ENCODE results near the gene ZSWIM3. TPM values are rescaled to one million over a fixed set of nuclear protein-coding genes. Genes with fewer than 3 reads are reported as not detected.

Gene ZSWIM3
- total and polyA plus RNA-seq, 2 donors (not counting 3 experiments of a cell fraction or from before 2014, with no cell fraction given): 3.8 to 4.4 TPM

- DNase-seq (ENCODE audit: low read depth, low spot score): peak; percentile 43
- no peak overlapping the region for H3K9ac ChIP-seq (replicated peaks; ENCODE audit: extremely low read depth, insufficient read depth, low read length)
- POLR2A ChIA-PET: no interaction called here
- H3K27ac ChIP-seq (ENCODE audit: insufficient read depth, low read depth, low read length): no peak overlapping the region
- no peak overlapping the region for H3K4me2 ChIP-seq (ENCODE audit: insufficient read depth, low read length)
- no TSS peak for BruUV-seq (replicated peaks)
- dilution Hi-C loops (cut with MboI; ENCODE audit: extremely low pct_ligation_motif_present, low sequenced_read_pairs): no loop called here
- no peaks in the 10 kb centered on the region for H3K9me1 ChIP-seq (replicated peaks; ENCODE audit: control insufficient read depth, extremely low read depth, insufficient read depth, low read length)
- no peaks in the 10 kb centered on the region for H3K9me3 ChIP-seq (replicated peaks; ENCODE audit: control insufficient read depth, insufficient read depth, low read length)
- intact Hi-C loops (cut with micrococcal nuclease): no loop called here
- no peak overlapping the region for H3K4me3 ChIP-seq (replicated peaks in 1 of 3; ENCODE audit: insufficient read depth in 1 of 3, low read depth in 1 of 3, low read length in 3 of 3)
- no peak overlapping the region for H2AFZ ChIP-seq (ENCODE audit: low read depth, low read length)
- TF ChIP-seq POLR2AphosphoS5 (IDR thresholded peaks at IDR 0.05; ENCODE audit: insufficient read depth, low read depth, low read length) (no peak), CTCF (IDR thresholded peaks at IDR 0.05; ENCODE audit: extremely low read depth in 1 of 2, insufficient read depth in 1 of 2, low read depth in 1 of 2, low read length in 2 of 2) (no peak), FOS (IDR thresholded peaks at IDR 0.05; ENCODE audit: borderline replicate concordance, insufficient read depth, low read length) (no peak), POLR2A (IDR thresholded peaks at IDR 0.05; ENCODE audit: low read depth, low read length) (no peak), EZH2 (IDR thresholded peaks at IDR 0.05; ENCODE audit: borderline replicate concordance, low read depth, low read length, severe bottlenecking) (no peak), JUN (IDR thresholded peaks at IDR 0.05; ENCODE audit: borderline replicate concordance, insufficient read depth, insufficient read length, low read depth) (no peak), MAX (IDR thresholded peaks at IDR 0.05; ENCODE audit: insufficient read depth, insufficient read length) (no peak)
- no peaks in the 10 kb centered on the region for H3K79me2 ChIP-seq (ENCODE audit: control insufficient read depth, insufficient read depth, low read length)
- CTCF ChIA-PET: interaction anchor here (1.0 kb wide), 3 partner anchors 11 to 128 kb away, joined by 3 to 4 read pairs (median 3); no protein-coding TSS in a partner anchor
- no peaks in the 10 kb centered on the region for H4K20me1 ChIP-seq (replicated peaks; ENCODE audit: control insufficient read depth, extremely low read depth, insufficient read depth, low read length)
- H3K27me3 ChIP-seq (ENCODE audit: control insufficient read depth in 2 of 2, insufficient read depth in 2 of 2, low read length in 2 of 2): no peaks in the 10 kb centered on the region
- H3K36me3 ChIP-seq (ENCODE audit: control insufficient read depth in 2 of 2, extremely low read depth in 1 of 2, insufficient read depth in 2 of 2, low read length in 2 of 2): peaks cover 0 to 36% of the 10 kb centered on the region in 2 experiments
- no peak for FAIRE-seq
- H3K4me1 ChIP-seq (ENCODE audit: control insufficient read depth, extremely low read depth, insufficient read depth, low read length): no peaks in the 10 kb centered on the region
Measured at GRCh38 chr20:45842169-45842812, 15.1 kb upstream of the ZSWIM3 start.
